Mesothelial cell of epicardium (in vitro differentiated cells): ENCODE results near the gene GSC. TPM values are rescaled to one million over a fixed set of nuclear protein-coding genes. Genes with fewer than 3 reads are reported as not detected.

Experiments used
- DNase-seq, 2 experiments: peaks; one replicate each; pipeline ENCODE4 v3.0.0; 2021; ENCODE audit warnings: low spot score in 2 of 2; ENCODE audit not compliant: unreplicated experiment in 2 of 2
- H3K27ac Mint-ChIP-seq: 2 replicates; pipeline ENCODE4 v1.8.0; 2021; ENCODE audit warnings: mixed read lengths
- H3K27me3 Mint-ChIP-seq: 2 replicates; pipeline ENCODE4 v1.8.0; 2021; ENCODE audit warnings: low read depth, mixed read lengths
- H3K36me3 Mint-ChIP-seq: 2 replicates; pipeline ENCODE4 v1.8.0; 2021; ENCODE audit warnings: mixed read lengths
- H3K4me1 Mint-ChIP-seq: 2 replicates; pipeline ENCODE4 v1.8.0; 2021; ENCODE audit warnings: mixed read lengths
- H3K4me3 Mint-ChIP-seq: 2 replicates; pipeline ENCODE4 v1.8.0; 2021; ENCODE audit warnings: mild to moderate bottlenecking, moderate library complexity, mixed read lengths
- H3K9me3 Mint-ChIP-seq: 2 replicates; pipeline ENCODE4 v1.8.0; 2021; ENCODE audit warnings: mixed read lengths
- CTCF ChIP-seq: fragments of 200-600 bp; sonication (generic); IDR thresholded peaks from one replicate; pipeline ENCODE4 v1.5.0; 2021; ENCODE audit warnings: antibody characterized with exemption; ENCODE audit not compliant: unreplicated experiment
- total RNA-seq: library from RNA; stranded (reverse); gene quantifications from 3 replicates; pipeline ENCODE4 v1.2.1, GENCODE V29; 2021

The GSC gene
- total RNA-seq, 1 donor from 2014 or later = 3.8 TPM

DNA sequence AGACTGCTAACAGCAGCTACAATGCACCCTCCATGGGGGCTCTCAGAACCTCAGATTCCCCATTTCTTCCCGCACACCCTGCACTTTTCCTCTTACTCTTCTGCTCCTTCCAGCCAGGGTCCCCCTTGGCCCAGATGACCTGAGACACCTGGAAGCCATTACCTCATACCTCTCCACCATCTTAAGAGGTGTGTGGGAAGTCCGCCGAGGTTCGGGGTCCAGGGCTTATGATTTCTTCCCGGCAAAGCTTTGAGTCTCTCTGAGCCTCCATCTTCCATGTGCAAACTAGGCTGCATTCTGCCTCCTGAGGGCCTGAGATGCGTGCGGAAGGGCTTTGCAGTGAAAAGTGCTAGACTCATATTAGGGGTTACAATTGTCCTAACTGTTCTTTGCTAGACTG lies 5.3 kb downstream of the GSC start:
- TF ChIP-seq CTCF = no peak
- H3K4me3 Mint-ChIP-seq = no peak overlapping the region
- peaks cover 90% of the 10 kb centered on the region for H3K27me3 Mint-ChIP-seq
- no peaks in the 10 kb centered on the region for H3K9me3 Mint-ChIP-seq
- no peak overlapping the region for H3K27ac Mint-ChIP-seq
- no peak for DNase-seq
- peaks cover 24% of the 10 kb centered on the region for H3K4me1 Mint-ChIP-seq
- H3K36me3 Mint-ChIP-seq = peaks cover 2% of the 10 kb centered on the region

- DNase-seq = no peak
- H3K4me1 Mint-ChIP-seq = peaks cover 14% of the 10 kb centered on the region
- peaks cover 2% of the 10 kb centered on the region for H3K36me3 Mint-ChIP-seq
- H3K27me3 Mint-ChIP-seq = peaks cover 83% of the 10 kb centered on the region
- H3K4me3 Mint-ChIP-seq = no peak overlapping the region
- no peaks in the 10 kb centered on the region for H3K9me3 Mint-ChIP-seq
- no peak overlapping the region for H3K27ac Mint-ChIP-seq
- TF ChIP-seq CTCF = no peak
These were observed 7.5 kb downstream of the GSC start for GRCh38 chr14:94762431-94762830.

DNA sequence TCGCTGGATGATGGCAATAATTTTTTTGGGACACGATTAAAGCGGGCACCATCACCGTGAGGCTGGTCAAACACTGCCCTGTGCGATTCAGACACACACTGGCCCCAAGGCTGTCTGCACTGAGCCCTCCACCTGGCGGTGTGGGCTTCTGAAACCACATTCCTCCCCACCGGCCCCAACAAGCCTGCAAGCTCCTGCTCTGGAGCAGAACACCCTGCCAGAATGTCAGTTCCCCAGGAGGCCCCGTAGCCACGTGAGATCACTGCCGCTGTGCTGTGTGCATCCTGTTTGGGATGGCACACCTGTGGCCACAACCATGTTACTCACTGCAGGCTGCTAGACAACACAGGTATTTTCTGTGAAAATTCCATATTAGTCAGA lies 7.9 kb downstream of the GSC start:
- Mint-ChIP-seq H3K27ac (no peak overlapping the region), H3K4me1 (peaks cover 14% of the 10 kb centered on the region), H3K4me3 (no peak overlapping the region)

DNA sequence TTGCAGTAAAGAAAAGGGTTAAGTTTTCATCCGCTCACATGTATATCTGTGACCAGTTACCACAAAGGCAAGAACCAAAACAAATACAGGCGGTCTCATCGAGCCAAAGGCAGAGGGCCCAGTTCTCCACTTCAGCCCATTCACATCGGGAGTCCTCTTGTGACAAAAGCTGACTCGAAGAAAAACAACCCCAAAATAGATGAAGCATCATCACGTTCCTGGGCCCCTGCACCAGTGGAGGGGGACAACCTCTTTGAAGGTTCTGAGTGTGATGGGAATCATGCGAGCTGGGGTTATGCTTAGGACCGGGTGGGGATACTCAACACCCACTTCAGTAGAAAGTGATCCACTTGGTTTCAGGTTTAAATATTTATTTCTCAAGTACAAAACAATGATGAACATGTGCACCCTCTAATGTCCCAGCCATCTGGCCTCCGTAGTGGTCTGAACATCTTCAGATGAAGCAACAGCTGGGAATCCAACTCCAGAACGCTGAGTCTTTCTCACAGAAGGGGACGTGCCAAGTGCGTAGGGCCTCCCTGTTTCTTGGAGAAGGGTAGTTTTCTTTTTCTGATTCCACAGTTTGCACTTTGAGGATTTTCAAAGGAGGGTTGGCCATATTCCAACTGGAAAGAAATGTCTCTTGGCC lies 8.4 kb downstream of the GSC start:
- no peak for DNase-seq
- no peaks in the 10 kb centered on the region for H3K9me3 Mint-ChIP-seq
- H3K4me3 Mint-ChIP-seq = no peak overlapping the region
- H3K36me3 Mint-ChIP-seq = peaks cover 2% of the 10 kb centered on the region
- no peak for TF ChIP-seq CTCF
- peaks cover 14% of the 10 kb centered on the region for H3K4me1 Mint-ChIP-seq
- no peak overlapping the region for H3K27ac Mint-ChIP-seq
- H3K27me3 Mint-ChIP-seq = peaks cover 76% of the 10 kb centered on the region

More for the DNA sequence above, 7.9 kb downstream of the GSC start:
- Mint-ChIP-seq H3K27me3 (peaks cover 79% of the 10 kb centered on the region), H3K36me3 (peaks cover 2% of the 10 kb centered on the region), H3K9me3 (no peaks in the 10 kb centered on the region)
- TF ChIP-seq CTCF = no peak
- DNase-seq = no peak

DNA sequence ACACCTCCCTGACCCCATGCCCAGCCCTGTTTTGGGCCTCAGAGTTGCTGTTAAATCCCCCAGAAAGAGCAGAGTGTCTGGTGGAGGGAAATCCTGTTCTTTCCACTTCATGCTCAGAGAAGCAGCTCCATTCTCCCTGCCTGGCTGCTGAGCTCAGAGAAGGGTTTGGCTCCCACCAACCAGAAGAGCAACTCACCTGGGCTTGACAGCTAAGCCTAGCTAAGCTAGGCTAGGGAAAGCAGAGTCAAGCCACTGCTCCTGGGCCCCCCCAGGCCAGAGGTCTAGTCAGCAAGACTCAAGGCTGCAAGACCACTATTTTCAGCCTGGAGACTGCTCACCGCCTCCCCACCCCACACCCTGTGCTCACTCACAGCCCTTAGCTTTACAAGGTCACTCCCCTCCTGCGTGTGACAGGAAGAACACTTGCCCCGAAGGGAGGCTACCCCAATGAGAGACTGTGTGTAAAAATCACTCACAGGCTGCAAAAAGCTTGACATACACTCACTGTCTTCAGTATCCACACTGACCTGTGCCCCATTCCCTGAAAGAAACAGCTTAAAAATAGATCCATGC lies 13.5 kb downstream of the GSC start:
- H3K4me3 Mint-ChIP-seq = no peak overlapping the region
- no peaks in the 10 kb centered on the region for H3K9me3 Mint-ChIP-seq
- H3K27me3 Mint-ChIP-seq = peaks cover 42% of the 10 kb centered on the region
- no peak for DNase-seq
- H3K36me3 Mint-ChIP-seq = no peaks in the 10 kb centered on the region
- TF ChIP-seq CTCF = no peak
- H3K4me1 Mint-ChIP-seq = peaks cover 4% of the 10 kb centered on the region
- H3K27ac Mint-ChIP-seq = no peak overlapping the region
